Activated CD4-positive, CD25-positive, alpha-beta regulatory T cell treated with anti-CD3 and anti-CD28 coated beads, Interleukin-2, amount 50 U/mL, for 24 hours (primary cell): ENCODE measurements around the gene TNFRSF18.

ENCODE experiments used
- ATAC-seq, 2 donors: fragments of 150-1000 bp; cut with Tn5 transposase; one replicate each; pipeline ENCODE4 v1.10.0; 2021; ENCODE audit warnings: mild to moderate bottlenecking in 1 of 2, moderate library complexity in 1 of 2

Gene TNFRSF18

DNA sequence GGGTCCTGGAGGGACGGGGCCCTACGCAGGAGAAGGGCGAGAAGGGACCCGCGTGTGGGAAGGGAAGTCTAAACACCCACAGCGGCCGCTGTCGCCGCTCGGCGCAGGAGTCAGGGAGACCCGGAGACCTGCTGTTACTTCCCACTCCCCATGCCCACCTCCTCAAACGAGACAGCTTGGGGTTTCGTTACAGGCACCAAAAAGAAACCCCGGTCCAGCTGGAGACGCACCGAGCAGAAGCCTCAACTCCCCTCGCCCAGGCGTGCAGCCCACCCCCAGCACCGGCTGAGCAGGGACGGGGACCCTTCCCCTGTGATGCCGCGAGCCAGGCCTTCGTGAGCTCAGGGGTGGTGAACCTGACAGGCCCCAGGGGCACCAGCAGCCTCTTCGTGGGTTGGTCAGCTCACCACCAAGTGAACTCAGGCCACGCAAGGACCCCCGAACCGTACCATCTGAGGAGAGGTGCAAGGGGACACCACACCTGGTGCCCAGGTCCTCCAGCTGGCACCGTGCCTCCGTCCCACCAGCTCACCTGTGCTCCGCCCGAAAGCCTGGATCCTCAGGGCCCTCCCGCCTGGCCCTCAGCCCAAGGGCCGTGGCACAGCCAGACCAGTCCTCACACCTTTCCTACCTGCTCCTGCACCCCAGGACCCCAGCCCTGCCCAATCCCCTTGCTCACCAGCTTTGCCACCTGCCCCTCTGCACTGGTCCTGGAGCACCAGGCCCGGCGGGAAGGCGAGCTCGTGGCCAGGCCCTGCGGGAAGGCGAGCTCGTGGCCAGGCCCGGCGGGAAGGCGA, 20.4 kb upstream of the TNFRSF18 start:
- no peak for ATAC-seq

DNA sequence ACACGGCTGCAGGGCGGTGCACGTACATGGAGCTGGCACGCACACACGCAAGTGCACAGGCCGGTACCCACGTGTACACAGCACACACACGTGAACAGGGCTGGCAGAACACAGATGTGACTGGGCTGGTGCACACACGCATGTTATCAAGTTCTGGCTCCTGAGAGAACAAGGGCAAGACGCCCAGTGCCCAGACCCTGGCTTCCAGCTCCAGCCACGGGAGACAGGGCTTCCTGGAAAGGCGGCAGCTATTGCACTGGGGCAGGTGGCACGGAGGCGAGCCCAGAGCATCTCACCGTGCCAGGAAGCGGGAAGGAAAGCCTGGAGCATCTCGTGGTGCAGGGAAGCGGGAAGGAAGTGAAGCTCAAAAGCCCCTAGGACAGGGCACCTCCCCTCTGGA, 19.5 kb upstream of the TNFRSF18 start:
- ATAC-seq: no peak

DNA sequence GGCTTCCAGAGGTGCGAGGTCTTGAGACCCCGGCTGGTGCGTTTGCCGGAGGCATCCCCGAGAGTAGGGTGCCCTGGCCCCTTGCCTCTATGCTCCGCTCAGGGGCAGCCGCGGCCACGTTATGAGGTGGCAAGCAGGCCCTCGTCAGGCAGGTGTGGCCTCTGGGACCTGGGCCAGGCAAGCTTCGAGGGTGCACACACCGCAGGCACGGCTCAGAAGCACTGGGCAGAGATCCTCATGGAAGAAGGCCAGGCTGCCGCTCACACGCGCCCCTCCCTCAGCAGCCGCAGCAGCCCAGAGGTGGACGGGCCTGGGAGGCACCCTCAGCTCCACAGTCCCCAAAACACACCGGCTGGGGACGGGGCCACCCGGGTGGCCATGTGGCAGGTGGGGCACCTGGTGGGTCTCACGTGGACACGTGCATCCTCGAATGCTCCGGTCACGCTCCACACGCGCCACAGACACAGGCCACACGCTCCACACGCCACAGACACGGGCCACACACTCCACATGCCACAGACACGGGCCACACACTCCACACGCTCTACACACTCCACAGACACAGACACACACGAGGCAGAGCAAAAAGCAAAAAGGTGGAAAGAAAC, 18.9 kb upstream of the TNFRSF18 start:
- no peak for ATAC-seq

DNA sequence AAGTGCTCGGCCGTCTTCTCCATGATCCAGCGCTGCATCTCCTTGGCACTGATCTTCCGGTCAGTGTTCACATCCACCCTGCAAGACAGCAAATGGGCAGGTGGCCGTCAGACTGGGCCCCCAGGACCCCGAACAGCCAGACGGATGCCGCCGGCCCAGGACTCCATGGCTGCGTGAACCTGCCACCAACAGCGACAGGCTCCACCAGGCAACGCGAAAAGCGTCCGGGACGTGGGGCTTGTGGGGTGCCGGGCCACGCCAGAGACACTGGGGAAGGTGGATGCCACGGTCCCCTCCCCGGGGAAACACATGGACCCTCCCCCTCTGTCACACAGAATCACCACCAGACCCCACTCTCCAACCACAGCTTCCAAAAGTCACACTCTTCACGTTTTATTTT, 17.5 kb upstream of the TNFRSF18 start:
- ATAC-seq: no peak

DNA sequence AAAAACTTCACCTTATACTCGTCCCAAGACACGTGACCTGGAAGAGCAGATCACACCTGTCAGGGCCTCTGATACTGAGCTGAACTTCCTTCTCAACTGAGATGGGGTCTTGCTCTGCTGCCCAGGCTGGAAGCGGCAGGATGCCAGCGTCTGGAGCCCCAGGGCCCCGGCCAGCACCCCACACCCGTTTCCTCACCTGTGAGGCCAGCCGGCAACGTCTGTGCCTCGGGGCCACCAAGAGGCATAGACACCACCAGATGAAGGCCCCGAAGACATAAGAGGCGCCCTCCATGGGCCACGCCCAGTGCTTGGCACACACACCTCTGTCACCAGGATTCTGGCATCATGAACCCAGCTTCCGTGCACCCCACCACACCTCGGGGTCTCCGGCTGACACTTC, 16.9 kb upstream of the TNFRSF18 start:
- ATAC-seq: no peak

DNA sequence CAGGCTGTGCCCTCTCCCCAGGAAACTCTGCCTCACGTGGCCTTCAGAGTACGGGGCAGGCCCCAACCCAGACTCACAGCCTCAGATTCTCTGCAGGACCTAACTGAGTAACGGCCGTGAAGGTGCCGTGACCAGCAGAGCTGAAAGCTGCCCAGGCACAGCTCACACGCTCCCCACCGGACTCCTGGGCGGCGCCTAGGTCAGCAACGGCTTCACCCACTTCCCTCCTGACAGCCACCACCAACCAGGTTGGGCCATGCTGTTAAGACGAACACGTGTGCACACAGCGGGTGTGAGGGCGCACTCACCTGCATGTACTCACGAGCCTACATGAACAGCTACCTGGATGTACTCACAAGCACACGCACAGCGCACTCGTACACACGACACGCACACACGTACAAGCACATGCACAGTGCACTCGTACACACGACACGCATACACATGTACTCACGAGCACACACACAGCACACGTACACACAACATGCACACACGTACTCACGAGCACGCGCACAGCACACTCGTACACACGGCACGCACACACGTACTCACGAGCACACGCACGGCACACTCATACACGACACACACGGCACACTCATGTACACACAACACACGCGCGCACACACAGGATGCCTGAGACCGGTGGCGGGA, 16.3 kb upstream of the TNFRSF18 start:
- ATAC-seq: no peak

DNA sequence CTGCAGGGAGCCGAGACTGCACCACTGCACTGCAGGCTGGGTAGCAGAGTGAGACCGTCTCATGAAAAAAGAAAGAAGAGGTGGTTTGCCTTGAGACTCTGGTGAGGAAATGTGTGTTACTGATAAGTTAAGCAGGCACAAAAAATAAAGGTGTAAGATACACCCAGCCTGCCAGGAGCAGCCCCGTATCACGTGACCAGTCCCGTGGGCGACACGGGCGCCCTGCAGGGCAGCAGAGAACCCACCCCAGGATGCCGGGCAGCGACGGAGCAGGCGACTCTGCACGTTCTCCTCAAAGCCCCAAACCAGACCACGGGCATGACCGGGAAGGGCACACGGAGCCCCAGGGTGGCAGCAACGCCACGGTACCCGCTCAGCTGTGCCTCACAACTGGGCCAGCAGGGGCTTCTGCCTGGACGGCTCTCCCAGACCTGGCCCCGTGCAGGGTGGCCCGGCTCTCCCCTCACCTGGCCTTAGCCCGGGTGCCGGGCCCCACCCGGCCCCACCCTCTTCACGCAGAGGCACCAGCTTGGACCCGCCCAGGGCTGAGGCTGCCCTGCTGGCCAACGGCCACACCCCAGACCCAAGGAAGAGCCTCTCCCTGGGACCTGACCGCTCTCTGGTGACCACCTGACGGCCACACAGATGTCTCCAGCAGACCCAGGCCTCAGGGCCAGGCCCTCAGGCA, 15.6 kb upstream of the TNFRSF18 start:
- no peak for ATAC-seq

DNA sequence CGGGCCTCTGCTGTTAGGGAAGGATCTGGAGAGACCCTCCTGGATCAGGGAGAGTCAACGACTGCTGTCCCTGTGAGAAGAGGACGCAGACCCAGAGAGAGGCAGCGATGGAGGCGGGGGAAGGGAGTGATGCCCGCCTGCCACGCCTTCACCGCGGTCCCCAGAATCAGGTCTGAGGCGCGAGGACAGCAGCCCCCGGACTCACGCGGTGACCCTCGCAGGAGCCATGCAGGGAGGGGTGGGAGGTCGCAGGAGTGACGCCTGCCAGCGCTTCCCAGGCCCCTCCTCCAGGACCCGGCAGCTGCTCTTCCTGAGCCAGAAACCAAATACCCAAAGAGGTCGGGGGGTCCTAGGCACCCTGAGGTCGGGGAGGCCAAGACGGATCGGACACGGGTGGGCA, 13.8 kb upstream of the TNFRSF18 start:
- no peak for ATAC-seq

DNA sequence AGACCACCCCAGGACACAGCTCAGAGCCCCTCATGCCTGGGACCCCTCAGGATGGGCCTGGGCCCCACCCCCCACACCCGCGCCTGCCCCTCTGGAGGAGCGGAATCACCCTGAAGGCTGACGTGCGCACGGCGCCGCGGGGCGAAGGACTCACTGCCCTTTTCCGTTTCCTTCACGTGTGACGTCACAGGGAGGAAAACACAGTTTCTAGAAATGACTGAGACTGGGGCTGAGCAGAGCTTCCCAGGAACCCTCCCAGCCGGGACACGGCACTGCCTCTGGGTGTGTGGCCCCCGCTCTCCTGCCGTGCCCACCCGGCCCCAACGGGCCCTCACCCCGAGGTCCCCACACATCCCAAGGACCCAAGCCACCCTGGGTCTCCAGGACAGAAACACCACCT, 12.9 kb upstream of the TNFRSF18 start:
- peak; percentile 31 to 46 for ATAC-seq

DNA sequence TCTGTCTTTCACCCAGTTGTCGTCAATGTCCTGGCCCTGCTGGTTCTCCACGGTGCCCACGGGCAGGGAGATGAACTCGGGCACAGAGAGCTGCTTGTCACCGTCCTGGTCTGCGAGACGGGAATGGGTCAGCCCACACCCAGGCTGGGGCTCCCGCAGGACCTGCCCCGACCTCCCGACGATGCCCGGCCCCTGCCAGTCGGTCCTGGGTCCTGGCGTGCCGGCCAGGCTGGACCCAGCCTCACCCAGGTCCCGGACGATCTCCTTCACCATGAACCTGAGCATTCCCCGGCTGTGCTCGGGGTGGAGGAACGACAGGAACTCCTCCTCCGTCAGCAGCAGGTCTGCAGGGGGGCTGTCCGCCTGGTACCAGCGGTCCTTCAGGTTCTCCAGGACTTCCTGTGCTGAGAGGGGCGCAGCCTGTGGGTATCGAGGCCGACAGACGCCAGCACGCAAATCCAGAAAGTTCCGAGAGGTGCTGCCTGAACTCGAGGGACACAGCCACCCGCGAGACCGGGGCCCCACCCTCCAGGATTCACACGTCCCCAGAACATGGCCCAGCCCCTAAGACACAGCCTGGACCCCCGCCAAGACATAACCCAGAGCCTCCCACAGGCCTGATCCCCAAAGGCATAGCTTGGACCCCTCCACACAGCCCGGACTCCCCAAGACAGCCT, 12.3 kb upstream of the TNFRSF18 start:
- ATAC-seq: no peak

DNA sequence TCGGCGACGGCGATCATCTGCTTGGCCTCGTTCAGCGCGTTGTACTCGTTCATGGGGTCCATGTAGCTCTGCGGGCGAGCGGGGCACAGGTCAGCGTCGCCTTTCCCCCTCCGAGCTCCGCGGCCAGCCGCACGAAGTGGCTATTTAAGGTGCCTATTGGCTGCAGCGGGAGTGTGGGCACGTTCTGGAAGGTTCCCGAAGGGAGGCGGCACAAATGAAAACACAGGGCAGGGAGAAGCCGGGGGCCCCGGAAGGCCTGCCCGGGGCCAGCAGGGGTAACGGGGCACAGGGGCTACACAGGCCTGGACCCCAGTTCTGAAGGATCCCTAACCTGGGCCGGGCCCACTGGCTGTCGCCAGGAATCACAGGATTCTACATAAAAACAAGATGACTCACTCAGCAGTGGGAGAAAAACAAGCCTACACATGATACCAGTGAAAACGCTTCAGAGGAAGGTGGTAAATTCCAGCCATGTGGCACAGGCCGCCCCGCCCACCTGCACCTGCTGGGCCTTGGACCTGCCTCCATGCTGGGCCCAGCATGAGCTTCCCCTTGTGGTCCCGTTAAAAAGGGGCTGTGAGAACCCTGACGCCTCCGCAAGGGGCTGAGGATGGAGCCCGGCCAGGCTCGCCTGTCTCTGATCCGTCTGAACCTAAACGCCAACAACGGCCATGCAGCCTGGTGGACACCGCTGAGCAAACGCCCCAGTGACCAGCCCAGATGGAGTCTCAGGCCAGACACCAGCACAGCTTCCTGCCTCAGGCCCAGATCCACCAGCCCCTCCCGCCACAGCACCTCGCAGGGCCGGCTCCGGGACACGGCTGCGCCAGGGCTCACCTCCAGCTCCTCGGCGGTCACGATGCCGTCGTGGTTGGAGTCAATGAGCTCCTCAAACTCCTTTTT, 11.5 kb upstream of the TNFRSF18 start:
- ATAC-seq: no peak

DNA sequence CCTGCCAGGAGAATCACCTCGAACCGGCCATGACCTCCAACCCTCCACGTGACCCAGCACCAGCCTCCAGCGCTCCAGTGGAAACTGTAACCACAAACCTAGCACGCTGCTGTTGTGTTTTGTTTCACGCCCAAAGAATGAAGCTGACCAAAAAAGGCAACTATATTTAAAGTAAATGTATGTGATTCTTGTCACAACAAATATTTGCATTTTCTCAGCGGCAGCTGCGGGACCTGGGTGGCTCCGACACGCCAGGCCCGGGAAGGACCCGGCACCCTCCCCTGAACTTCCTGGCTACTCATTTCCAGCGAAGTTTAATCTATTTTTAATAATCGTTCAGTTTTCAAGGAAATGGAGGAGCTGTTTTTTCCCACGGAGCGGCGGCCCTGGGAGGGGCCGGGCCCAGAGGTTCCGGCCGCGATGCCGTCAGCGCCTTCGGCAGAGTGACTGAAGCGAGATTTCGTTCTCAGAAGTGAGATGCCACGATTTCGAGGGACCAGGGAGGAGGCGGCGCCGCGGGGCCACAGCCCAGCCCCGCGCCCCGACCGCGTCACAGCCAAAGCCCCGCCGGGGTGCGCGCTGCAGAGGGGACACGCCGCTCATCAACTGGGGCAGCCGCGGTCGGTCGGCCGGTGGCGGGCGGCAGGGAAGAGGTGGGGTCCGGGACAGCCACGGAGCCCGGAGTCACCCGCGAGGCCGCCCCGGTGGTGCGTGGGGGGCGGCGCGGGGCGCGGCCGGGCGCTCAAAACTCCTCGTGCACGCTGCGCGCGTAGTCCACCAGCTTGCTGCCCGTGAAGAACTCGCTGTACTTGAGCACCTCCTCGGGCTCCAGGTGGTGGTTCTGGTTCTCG, 10.6 kb upstream of the TNFRSF18 start:
- ATAC-seq: peak; percentile 23 to 39

DNA sequence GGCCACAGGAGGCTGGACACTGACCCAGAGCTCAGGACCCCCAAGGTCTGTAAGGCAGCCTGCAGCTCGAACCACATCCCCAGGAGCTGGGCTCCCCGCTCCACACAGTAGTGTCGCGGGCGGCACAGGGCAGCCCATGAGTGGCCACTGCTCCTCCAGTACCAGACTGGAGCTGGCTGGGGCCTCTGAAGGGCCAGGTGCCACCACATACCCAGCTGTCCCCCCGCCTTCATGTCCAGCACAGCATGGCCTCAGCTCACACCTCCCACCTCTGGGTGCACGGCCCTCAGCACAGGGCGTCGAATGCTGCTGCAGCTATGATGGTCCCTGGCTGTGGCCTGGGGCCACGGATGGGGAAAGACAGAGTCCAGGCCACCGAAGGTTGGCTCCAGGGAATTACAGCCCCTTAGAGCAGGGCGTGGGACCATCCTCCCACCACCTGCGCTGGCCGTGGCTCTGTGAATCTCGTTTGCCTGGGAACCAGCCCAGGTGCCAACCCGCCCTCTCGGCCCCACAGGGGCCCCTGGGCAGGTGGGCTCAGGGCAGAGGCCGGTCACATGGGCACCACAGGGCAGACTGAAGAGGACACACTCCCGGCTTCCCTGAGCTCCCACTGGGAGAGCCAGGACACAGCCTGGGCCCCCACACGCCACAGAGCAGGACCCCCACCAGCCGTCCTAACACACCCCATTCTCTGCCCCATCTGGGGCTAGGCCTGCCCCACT, 9.7 kb upstream of the TNFRSF18 start:
- ATAC-seq: no peak

DNA sequence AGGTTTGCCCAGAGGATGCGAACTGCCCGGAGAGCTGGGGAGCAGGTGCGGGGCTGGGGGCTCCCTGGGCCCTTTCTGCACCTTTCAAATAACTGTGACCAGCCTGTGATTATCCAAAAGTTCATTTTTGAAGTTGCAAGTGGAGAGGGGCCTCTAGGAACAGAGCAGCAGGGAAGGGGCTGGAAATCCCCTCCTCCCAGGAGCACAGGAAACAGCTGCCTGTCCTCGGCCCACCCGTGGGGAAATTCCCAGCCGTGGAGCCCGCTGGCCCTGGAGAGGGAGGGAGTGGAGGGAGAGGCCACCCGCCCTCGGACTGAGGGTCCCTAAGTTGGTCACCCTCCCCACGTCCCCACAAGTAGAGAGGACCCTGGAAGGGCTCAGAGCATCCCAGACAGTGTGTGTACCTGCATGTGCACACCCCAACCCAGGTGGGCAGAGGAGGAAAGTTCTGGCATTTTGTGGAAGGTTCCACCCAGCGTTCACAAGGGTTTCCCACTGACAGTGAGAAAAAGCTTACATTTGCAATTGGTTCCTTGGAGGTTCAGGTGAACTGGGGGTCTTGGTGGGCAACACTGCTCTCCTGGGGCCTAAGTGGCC, 8.8 kb upstream of the TNFRSF18 start:
- ATAC-seq: no peak

DNA sequence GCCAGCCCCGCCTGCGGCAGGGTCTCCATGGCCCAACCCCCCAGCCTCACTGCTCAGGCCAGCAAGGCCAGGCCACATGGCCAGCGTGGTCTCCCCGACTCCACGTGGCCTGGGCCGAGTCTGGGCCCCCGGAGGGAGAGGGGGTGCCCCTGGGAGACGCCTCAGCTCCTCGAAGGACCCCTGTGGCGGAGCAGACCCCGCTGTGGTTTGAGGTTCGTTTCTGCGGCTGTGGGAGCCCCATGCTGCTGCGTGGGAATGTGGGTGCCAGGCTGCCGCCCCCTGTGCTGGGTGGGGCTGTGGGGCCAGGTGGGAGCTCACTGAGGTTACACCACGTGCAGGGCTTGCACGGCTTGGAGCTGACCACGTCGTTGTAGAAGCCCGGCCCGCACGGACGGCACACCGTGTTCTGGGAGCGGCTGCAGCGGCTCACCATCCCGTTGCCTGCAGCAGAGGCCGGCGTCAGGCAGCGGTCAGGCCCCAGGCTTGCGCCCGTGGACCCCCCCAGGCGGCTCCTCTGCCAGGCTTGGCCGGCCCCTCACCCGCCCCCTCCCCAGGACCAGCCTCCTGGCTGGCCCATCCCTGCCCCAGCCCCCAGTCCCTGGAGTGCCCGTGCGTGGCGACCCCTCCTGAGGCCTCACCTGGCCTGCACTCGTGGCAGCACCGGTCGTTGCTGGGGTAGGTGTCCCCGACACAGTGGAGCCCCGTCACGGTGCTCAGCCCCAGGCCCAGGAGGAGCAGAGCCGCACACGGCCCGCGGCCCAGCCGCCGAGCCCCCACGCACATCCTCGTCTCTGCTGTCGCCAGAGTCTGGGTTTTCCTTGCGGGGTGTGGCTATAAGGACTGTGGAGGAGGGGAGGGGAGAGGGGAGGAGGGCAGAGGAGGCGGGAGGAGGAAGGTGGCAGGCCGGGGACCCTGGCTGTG, 7.2 kb upstream of the TNFRSF18 start, which contains the start of gene TNFRSF4:
Gene TNFRSF4 (minus strand): TSS at position 809 of the 921 bp plus-strand sequence. CDS start 26 bp downstream, at position 783.
- peak; percentile 27 to 31 for ATAC-seq

DNA sequence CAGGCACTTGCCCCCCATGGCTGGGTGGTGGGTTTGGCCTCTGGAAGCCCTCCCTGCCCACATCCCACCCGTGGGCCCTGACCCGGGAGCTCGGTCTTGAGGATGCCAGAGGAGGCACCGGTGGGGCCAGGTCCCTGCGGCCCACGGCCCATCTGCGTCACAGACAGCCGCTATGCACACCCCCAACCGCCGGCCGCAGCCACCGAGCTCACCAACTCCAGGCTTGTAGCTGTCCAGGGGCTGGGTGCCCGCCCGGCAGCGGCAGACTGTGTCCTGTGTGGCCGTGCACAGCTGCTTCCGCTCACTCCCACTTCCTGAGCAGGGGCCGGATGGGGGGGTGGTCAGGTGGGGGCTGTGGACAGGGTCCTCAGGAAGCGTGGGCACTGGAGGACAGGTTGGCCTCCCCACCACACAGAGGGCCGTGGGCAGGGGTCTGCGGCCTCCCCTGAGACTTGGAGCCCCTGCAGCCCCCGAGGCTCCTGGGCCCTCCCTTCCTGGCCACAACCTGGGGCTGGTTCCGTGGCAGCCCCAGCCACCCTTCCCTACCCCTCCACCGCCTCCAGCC, 6.5 kb upstream of the TNFRSF18 start:
- no peak for ATAC-seq

DNA sequence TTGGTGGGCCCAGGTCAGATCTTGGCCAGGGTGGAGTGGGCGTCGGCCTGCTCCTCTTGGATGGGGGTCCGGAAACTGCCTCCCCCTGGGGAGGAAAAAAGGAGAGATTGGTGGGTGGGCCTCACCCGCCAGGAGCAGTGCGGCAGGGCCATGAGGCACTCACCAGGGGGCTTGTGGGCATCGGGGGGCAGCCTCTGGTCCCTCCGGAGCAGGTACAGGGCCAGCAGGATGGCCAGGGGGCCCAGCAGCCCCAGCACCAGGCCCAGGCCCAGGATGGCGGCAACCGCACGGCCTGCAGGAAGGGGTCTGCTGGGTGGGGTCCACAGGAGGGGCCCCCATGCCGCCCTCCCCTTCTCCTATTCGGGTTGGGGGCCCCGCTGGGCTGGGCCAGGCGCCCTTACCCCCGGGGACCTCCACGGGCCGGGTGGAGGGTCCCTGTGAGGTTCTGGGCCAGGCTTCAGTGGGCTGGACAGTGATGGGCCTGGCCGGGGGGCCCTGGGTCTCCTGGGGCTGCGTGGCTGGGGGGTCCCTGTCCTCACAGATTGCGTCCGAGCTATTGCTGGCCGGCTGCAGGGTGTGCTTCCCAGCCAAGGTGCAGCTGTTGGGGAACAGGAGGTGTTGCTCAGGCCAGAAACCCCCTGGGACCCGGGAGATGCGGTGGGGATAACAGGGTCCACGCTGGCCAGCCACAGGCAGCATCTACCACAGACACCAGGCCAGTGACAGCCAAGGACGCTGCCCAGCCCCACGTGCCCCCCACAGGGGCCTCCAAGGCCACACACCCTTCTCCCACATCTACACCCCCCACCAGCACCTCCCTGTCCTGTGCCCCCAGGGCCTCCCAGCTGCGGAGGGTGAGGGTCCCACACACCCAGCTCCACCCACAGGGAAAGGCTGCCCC, 5.4 kb upstream of the TNFRSF18 start:
- ATAC-seq: no peak
